SK-N-SH (cell line): ENCODE measurements around the gene PCK2. TPM values are rescaled to one million over a fixed set of nuclear protein-coding genes. Genes with fewer than 3 reads are reported as not detected.
A peak's percentile ranks its signal among the peaks of the same experiment; 100 is the strongest.

ENCODE experiments used
- CTCF ChIA-PET: fragments of 300-600, 350-600 bp; formaldehyde crosslinking; extraction: SDS; loops from one replicate; lab custom pipeline; 2021; lab: Yijun Ruan, JAX
- POLR2A ChIA-PET: fragments of 350-600 bp; sonication (Branson Sonifier 250); formaldehyde crosslinking; extraction: SDS; loops from one replicate; lab custom pipeline; 2020; ENCODE audit warnings: antibody characterized with exemption, inconsistent platforms; lab: Yijun Ruan, JAX
- DNase-seq: peaks from one replicate; pipeline ENCODE4 v3.0.0; 2012
- H2AFZ ChIP-seq: fragments of 200-600 bp; sonication (generic); 2 replicates; pipeline ENCODE4 v1.8.1; 2016; ENCODE audit warnings: antibody characterized with exemption, mild to moderate bottlenecking, low read depth
- H3F3A ChIP-seq: fragments of 200-600 bp; sonication (generic); replicated peaks from 2 replicates; pipeline ENCODE3; 2016; ENCODE audit warnings: antibody characterized with exemption, mild to moderate bottlenecking; ENCODE audit not compliant: insufficient read depth
- H3K27ac ChIP-seq, 2 experiments: fragments of 200-500 bp in 1 of 2; fragments of 200-600 bp in 1 of 2; sonication (Bioruptor generic) in 1 of 2; sonication (generic), shearing (Covaris generic) in 1 of 2; 2 replicates each; pipeline versions ENCODE4 v1.5.1 to v1.6.1; 2014 to 2016; ENCODE audit warnings: low read depth in 2 of 2, inconsistent platforms in 1 of 2, low read length in 1 of 2, mild to moderate bottlenecking in 1 of 2, mixed read lengths in 1 of 2
- H3K27me3 ChIP-seq: fragments of 200-600 bp; sonication (generic), shearing (Covaris generic); 2 replicates; pipeline ENCODE4 v1.6.1; 2016; ENCODE audit warnings: mixed run types; ENCODE audit not compliant: insufficient read depth
- H3K36me3 ChIP-seq, 2 experiments: fragments of 200-500 bp in 1 of 2; fragments of 200-600 bp in 1 of 2; sonication (Bioruptor generic) in 1 of 2; sonication (generic) in 1 of 2; replicated peaks in 1 of 2; 2 replicates each; pipeline versions ENCODE3 to v1.5.1; 2014 to 2016; ENCODE audit warnings: low read length in 1 of 2, mild to moderate bottlenecking in 1 of 2; ENCODE audit not compliant: insufficient read depth in 2 of 2, control insufficient read depth in 1 of 2
- H3K4me1 ChIP-seq, 2 experiments: fragments of 200-500 bp in 1 of 2; fragments of 200-600 bp in 1 of 2; sonication (Bioruptor generic) in 1 of 2; sonication (generic), shearing (Covaris generic) in 1 of 2; 2 replicates each; pipeline versions ENCODE4 v1.5.1 to v1.6.1; 2014 to 2016; ENCODE audit warnings: low read depth in 1 of 2, low read length in 1 of 2, mixed run types in 1 of 2; ENCODE audit not compliant: insufficient read depth in 2 of 2, control insufficient read depth in 1 of 2
- H3K4me2 ChIP-seq: fragments of 200-600 bp; sonication (generic), shearing (Covaris generic); 2 replicates; pipeline ENCODE4 v1.6.1; 2017; ENCODE audit warnings: mixed run types
- H3K4me3 ChIP-seq, 2 experiments: fragments of 200-500 bp in 1 of 2; fragments of 200-600 bp in 1 of 2; sonication (Bioruptor generic) in 1 of 2; sonication (generic), shearing (Covaris generic) in 1 of 2; 2 replicates each; pipeline versions ENCODE4 v1.5.1 to v1.8.1; 2014 to 2016; ENCODE audit warnings: low read depth in 2 of 2, inconsistent platforms in 1 of 2, low read length in 1 of 2, mild to moderate bottlenecking in 1 of 2, mixed read lengths in 1 of 2, moderate library complexity in 1 of 2
- H3K79me2 ChIP-seq: fragments of 200-600 bp; sonication (generic); 2 replicates; pipeline ENCODE4 v1.8.1; 2017; ENCODE audit warnings: mild to moderate bottlenecking; ENCODE audit not compliant: insufficient read depth
- H3K9ac ChIP-seq: fragments of 200-600 bp; sonication (generic); 2 replicates; pipeline ENCODE4 v1.6.1; 2017; ENCODE audit warnings: mixed run types
- H3K9me2 ChIP-seq: fragments of 200-600 bp; sonication (generic); 2 replicates; pipeline ENCODE4 v1.6.1; 2017; ENCODE audit warnings: mixed run types
- H3K9me3 ChIP-seq: fragments of 200-600 bp; sonication (generic); 2 replicates; pipeline ENCODE4 v1.6.1; 2017; ENCODE audit warnings: mixed run types, mild to moderate bottlenecking, moderate library complexity
- H4K20me1 ChIP-seq: fragments of 200-600 bp; sonication (generic); 2 replicates; pipeline ENCODE4 v1.6.1; 2017; ENCODE audit warnings: mild to moderate bottlenecking, mixed run types; ENCODE audit not compliant: insufficient read depth
- CHD2 ChIP-seq: fragments of 150-350 bp; IDR thresholded peaks from 2 replicates; pipeline ENCODE4 v1.6.1; 2018; ENCODE audit warnings: low read length; ENCODE audit not compliant: partially characterized antibody
- CTCF ChIP-seq: fragments of 200-600 bp; sonication (generic); IDR thresholded peaks from 2 replicates; pipeline ENCODE4 v1.6.1; 2017; ENCODE audit warnings: antibody characterized with exemption, mild to moderate bottlenecking, moderate library complexity
- GABPA ChIP-seq: IDR thresholded peaks from 2 replicates; pipeline ENCODE4 v1.4.0; 2012; ENCODE audit warnings: low read depth, mild to moderate bottlenecking
- JUND ChIP-seq: IDR thresholded peaks from 2 replicates; pipeline ENCODE4 v1.4.0; 2012
- MAX ChIP-seq: IDR thresholded peaks from 2 replicates; pipeline ENCODE4 v1.4.0; 2012; ENCODE audit warnings: low read depth
- MEF2A ChIP-seq: IDR thresholded peaks from 2 replicates; pipeline ENCODE4 v1.4.0; 2012; ENCODE audit warnings: low read depth, borderline replicate concordance
- MXI1 ChIP-seq: IDR thresholded peaks from 2 replicates; pipeline ENCODE4 v1.6.1; 2012; ENCODE audit warnings: mild to moderate bottlenecking, low read depth, low read length, improper control_type of control experiment
- NFIC ChIP-seq: IDR thresholded peaks from 2 replicates; pipeline ENCODE4 v1.4.0; 2012; ENCODE audit warnings: borderline replicate concordance
- PBX3 ChIP-seq: IDR thresholded peaks from 2 replicates; pipeline ENCODE4; 2012
- POLR2AphosphoS5 ChIP-seq: IDR thresholded peaks from 2 replicates; pipeline ENCODE4 v1.6.1; 2012; ENCODE audit warnings: low read depth, low read length
- RAD21 ChIP-seq: IDR thresholded peaks from 2 replicates; pipeline ENCODE4 v1.6.1; 2012; ENCODE audit warnings: mild to moderate bottlenecking, low read length
- RFX5 ChIP-seq: IDR thresholded peaks from 2 replicates; pipeline ENCODE4 v1.6.1; 2012; ENCODE audit warnings: mild to moderate bottlenecking, improper control_type of control experiment, low read length
- YY1 ChIP-seq: IDR thresholded peaks from 2 replicates; pipeline ENCODE4 v1.4.0; 2012; ENCODE audit warnings: low read depth, mild to moderate bottlenecking
- ZBTB33 ChIP-seq: IDR thresholded peaks from 2 replicates; pipeline ENCODE4 v1.4.0; 2012; ENCODE audit warnings: low read depth, borderline replicate concordance
- WGBS: methylation state at CpG from one replicate; pipeline ENCODE4 v1.1.6; 2017; ENCODE audit warnings: low lambda C conversion rate; 5-methylcytosine and 5-hydroxymethylcytosine counted together
- polyA plus RNA-seq, 3 experiments: library from polyadenylated mRNA; depleted of rRNA; stranded (reverse); fragments of >200 nt; gene quantifications; 2 replicates each; pipeline ENCODE4 v1.2.3, GENCODE V29; 2012

PCK2 gene
- polyA plus RNA-seq, 1 of the 3 experiments (the other 2 are of a cell fraction): 16.6 TPM

GRCh38 chr14:24145690-24146452 is 51.8 kb downstream of the PCK2 start:
- peaks cover 11 to 25% of the 10 kb centered on the region in 2 experiments for H3K4me1 ChIP-seq
- no peak for TF ChIP-seq CTCF
- TF ChIP-seq PBX3: no peak
- TF ChIP-seq NFIC: no peak
- no peak for TF ChIP-seq YY1
- no peak for TF ChIP-seq JUND
- TF ChIP-seq MEF2A: no peak
- H3K4me3 ChIP-seq: peak overlapping the region; percentile 93 to 98
- H2AFZ ChIP-seq: 0 out of 2 replicates have a peak overlapping the region, but pooled peaks have one; percentile 17
- peaks cover 25 to 42% of the 10 kb centered on the region in 2 experiments for H3K36me3 ChIP-seq
- H3K79me2 ChIP-seq: peaks cover 60% of the 10 kb centered on the region
- peak overlapping the region; percentile 83 for H3K4me2 ChIP-seq
- peaks cover 8% of the 10 kb centered on the region; the same call in 1 of the 2 replicates for H4K20me1 ChIP-seq
- ChIA-PET CTCF (interaction anchor here (0.9 to 4.6 kb wide), 7 partner anchors 10 to 668 kb away, joined by 3 to 38 read pairs (median 5); partner anchors contain the start of genes IRF9, PCK2 and PSME1), POLR2A (interaction anchor here (0.6 to 3.9 kb wide), 15 partner anchors 7 to 97 kb away, joined by 3 to 50 read pairs (median 7); partner anchors contain the start of genes CHMP4A, DCAF11, IPO4 and IRF9)
- DNase-seq: no peak
- no peaks in the 10 kb centered on the region for H3K9me3 ChIP-seq
- no peaks in the 10 kb centered on the region for H3K27me3 ChIP-seq
- H3F3A ChIP-seq: peaks cover 20% of the 10 kb centered on the region
- H3K9me2 ChIP-seq: no peaks in the 10 kb centered on the region
- H3K27ac ChIP-seq: peak overlapping the region; percentile 87 to 92
- WGBS: 10% methylated on average over 9 of the region's 9 CpGs
- peak overlapping the region; percentile 77 for H3K9ac ChIP-seq

- peaks cover 27 to 48% of the 10 kb centered on the region in 2 experiments for H3K36me3 ChIP-seq
- no peaks in the 10 kb centered on the region for H3K9me3 ChIP-seq
- H3K9me2 ChIP-seq: no peaks in the 10 kb centered on the region
- H3K27me3 ChIP-seq: no peaks in the 10 kb centered on the region
- peaks cover 58% of the 10 kb centered on the region for H3K79me2 ChIP-seq
- TF ChIP-seq CHD2 (no peak), ZBTB33 (no peak), MXI1 (peak; percentile 59), MEF2A (no peak), RAD21 (0 out of 2 replicates have a peak, but pooled peaks have one; percentile 6), GABPA (no peak), RFX5 (0 out of 2 replicates have a peak, but pooled peaks have one; percentile 32), NFIC (no peak), POLR2AphosphoS5 (peak; percentile 70), MAX (peak; percentile 53; the same call in 1 of the 2 replicates)
- TF ChIP-seq, all 33 proteins: peak for 5
- Histone ChIP-seq H4K20me1 (peaks cover 10% of the 10 kb centered on the region; the same call in 1 of the 2 replicates), H3K27ac (peak within 1 kb of the TSS; percentile 92 to 97), H3K9ac (peak within 1 kb of the TSS; percentile 79), H2AFZ (peak within 1 kb of the TSS; percentile 92), H3K4me1 (peaks cover 11 to 25% of the 10 kb centered on the region in 2 experiments), H3K4me3 (peak within 1 kb of the TSS; percentile 93 to 98), H3F3A (peaks cover 16% of the 10 kb centered on the region), H3K4me2 (peak within 1 kb of the TSS; percentile 83)
- 0% methylated on average over 25 of the region's 25 CpGs for WGBS
- CTCF ChIA-PET: interaction anchor here (0.9 to 4.6 kb wide), 7 partner anchors 8 to 668 kb away, joined by 3 to 38 read pairs (median 5); partner anchors contain the start of genes IRF9, PCK2 and PSME1
- POLR2A ChIA-PET: interaction anchor here (0.6 to 3.9 kb wide), 15 partner anchors 8 to 96 kb away, joined by 3 to 50 read pairs (median 7); partner anchors contain the start of genes CHMP4A, DCAF11, IPO4 and IRF9
- DNase-seq: peak; percentile 97
These were observed 52.4 kb downstream of the PCK2 start, which contains the start of gene PSME2 for GRCh38 chr14:24146453-24146977. PSME2 (minus strand) TSS chr14:24146610; CDS start chr14:24146581, 29 bp downstream.
